Fibroblast of skin of back (primary cell): ENCODE measurements around the gene PRAME.
"Not testable (repeated sequence)": the region's sequence is repeated elsewhere in the genome, so short reads cannot be mapped to it uniquely, and the experiment has no call there.

Experiments
- DNase-seq: peaks from one replicate; pipeline ENCODE4 v3.0.0-alpha.2; 2013

The PRAME gene

GRCh38 chr22:22550789-22551434 is 8.2 kb downstream of the PRAME start:
- DNase-seq: no peak

DNA sequence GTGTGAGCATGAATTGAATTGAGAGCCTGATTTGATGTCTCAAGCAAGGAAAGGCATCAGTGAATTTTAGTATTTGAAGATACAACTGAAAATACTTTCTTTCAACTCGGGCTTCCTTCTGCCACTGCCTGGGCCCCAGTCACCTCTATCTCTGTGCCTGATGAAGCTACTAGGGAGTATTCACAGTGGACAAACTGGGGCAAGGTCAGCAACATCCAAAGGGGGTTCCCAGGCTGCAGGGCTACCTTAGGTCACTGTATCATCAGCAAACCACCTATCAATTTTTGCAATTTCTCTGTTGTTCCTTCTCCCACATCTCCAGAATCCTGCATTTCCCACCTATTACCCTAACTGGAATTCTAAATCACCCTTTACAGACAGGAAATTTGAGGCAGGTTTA is 10.2 kb downstream of the PRAME start:
- DNase-seq: no peak

- no peak for DNase-seq
Measured at GRCh38 chr22:22548317-22548716, 10.7 kb downstream of the PRAME start.

DNA sequence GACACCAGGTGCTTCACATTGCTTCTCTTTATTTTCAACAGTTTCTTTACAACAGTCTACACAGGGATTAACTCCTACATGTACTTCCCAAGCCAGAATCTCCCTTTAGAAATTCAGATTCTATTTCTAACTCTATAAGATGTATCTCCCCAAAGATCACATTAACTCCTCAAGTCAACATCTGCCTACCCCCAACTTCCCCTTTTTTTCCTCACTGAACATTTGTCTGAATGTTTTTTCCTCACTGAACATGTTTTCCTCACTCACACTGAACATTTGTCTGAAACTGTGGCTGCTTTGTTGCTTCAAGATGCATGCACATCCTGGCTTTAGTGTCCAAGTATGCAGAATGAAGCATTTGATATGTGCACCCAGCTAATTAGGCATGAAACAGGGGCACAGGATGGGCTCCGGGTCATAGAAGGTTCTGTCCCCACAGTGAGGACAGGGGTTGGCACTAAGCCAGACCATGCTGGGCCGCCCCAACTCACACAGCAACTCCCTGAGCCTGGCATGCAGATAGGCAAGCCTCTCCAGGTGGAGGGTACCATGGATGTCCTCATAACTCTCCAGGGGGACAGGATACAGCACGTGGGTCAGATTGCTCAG is 11.3 kb downstream of the PRAME start:
- no peak for DNase-seq

GRCh38 chr22:22547226-22547625 is 11.8 kb downstream of the PRAME start:
- DNase-seq: no peak

DNA sequence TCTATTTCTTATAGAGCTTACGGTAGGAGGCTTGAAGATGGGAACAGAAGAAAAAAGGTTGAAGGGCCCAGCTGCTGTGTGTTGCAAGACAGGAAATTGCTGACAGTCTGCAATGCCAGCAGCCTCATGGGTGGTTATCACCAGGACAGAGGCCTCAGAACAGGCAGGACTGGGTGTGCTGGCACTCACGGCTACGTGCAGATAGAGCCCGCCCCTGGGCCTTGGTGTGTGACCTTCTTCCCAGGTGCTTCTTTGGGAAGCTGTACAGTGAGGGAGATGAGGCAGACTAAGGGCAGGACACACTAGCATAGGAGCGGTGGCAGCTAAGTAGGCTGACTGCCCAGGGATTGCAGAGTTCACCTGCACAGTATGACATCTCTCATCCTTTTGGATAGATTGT is 12.6 kb downstream of the PRAME start:
- DNase-seq: no peak

GRCh38 chr22:22545084-22545483 is 14.0 kb downstream of the PRAME start:
- DNase-seq: no peak

GRCh38 chr22:22538226-22538989 is 20.7 kb downstream of the PRAME start:
- no peak for DNase-seq

GRCh38 chr22:22536916-22537315 is 22.1 kb downstream of the PRAME start:
- DNase-seq: no peak

GRCh38 chr22:22536515-22536914 is 22.6 kb downstream of the PRAME start:
- no peak for DNase-seq

DNA sequence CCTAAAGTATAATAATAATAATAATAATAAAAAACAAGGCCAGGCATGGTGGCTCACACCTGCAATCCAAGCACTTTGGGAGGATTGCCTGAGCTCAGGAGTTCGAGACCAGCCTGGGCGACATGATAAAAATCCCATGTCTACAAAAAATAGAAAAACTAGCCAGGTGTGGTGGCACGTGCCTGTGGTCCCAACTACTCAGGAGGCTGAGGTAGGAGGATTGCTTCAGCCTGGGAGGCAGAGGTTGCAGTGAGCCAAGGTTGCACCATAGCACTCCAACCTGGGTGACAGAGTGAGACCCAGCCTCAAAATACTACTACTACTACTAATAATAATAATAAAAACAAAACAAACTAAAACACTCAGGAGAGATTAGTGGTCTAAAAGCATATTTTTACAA is 23.4 kb downstream of the PRAME start:
- DNase-seq: no peak

GRCh38 chr22:22534604-22535415 is 24.3 kb downstream of the PRAME start:
- no peak for DNase-seq

- DNase-seq: no peak
Measured at GRCh38 chr22:22533863-22534262, 25.2 kb downstream of the PRAME start.

GRCh38 chr22:22533417-22533816 is 25.6 kb downstream of the PRAME start:
- no peak for DNase-seq

DNA sequence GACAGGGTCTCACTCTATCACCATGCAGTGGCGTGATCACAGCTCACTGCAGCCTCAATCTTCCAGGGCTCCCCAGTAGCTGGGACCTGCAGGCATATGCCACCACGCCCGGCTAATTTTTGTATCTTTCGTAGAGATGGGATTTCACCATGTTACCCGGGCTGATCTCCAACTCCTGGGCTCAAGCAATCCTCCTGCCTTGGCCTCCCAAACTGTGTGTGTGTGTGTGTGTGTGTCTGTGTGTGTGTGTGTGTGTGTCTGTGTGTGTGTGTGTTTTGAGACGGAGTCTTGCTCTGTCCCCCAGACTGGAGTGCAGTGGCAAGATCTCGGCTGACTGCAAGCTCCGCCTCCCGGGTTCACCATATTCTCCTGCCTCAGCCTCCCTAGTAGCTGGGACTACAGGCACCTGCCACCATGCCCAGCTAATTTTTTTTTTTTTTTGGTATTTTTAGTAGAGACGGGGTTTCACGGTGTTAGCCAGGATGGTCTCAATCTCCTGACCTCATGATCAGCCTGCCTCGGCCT is 26.5 kb downstream of the PRAME start:
- not testable (repeated sequence) for DNase-seq

GRCh38 chr22:22531770-22532546 is 27.1 kb downstream of the PRAME start:
- no peak for DNase-seq

GRCh38 chr22:22528780-22529179 is 30.3 kb downstream of the PRAME start:
- DNase-seq: no peak

GRCh38 chr22:22527312-22527711 is 31.8 kb downstream of the PRAME start:
- DNase-seq: no peak

- DNase-seq: no peak
Measured at GRCh38 chr22:22526125-22526912, 32.7 kb downstream of the PRAME start.

DNA sequence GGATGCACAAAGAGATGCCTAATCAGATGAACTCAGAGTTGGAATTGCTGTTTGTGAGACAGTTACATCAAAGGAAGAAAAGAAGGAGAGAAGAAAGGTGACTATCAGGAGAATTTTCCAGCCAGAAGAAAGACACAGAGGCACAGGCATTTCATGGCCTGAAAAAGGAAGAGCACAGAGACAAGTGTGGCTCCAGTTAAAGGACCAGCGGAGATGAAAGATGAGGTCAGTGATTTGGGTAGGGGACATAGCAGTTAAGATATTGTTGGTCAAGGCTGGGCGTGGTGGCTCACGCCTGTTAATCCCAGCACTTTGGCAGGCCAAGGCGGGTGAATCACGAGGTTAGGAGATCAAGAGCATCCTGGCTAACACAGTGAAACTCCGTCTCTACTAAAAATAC is 35.6 kb downstream of the PRAME start:
- DNase-seq: no peak

DNA sequence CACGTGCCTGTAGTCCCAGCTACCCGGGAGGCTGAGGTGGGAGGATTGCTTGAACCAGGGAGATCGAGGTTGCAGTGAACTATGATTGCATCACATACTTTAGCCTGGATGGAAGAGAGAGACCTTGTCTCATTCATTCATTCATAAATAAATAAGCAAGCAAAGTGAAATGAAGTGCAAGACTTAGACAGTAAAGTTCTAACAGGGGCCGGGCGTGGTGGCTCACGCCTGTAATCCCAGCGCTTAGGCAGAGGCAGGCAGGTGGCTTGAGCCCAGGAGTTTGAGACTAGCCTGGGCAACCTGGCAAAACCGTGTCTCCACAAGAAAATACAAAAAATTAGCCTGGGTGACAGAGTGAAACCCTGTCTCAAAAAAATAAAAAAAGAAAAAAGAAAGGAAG is 37.4 kb downstream of the PRAME start:
- no peak for DNase-seq
